ENCODE data around the gene SAMHD1.

DNA sequence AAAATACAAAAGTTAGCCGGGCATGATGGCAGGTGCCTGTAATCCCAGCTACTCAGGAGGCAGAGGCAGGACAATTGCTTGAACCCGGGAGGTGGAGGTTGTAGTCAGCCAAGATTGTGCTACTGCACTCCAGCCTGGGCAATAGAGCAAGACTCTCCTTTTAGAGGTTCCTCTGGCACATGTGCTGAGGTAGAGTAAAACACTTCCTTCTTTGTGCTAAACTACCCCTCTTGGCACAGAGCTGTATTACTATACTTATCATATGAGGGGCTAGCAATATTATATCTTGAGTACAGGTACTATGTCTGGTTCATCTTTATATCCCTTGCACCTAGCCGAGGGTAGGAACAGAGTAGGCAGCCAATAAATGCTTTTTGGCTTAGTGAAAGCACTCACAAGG, 40.2 kb upstream of the SAMHD1 start:
- TF ChIP-seq, protein P1, sequence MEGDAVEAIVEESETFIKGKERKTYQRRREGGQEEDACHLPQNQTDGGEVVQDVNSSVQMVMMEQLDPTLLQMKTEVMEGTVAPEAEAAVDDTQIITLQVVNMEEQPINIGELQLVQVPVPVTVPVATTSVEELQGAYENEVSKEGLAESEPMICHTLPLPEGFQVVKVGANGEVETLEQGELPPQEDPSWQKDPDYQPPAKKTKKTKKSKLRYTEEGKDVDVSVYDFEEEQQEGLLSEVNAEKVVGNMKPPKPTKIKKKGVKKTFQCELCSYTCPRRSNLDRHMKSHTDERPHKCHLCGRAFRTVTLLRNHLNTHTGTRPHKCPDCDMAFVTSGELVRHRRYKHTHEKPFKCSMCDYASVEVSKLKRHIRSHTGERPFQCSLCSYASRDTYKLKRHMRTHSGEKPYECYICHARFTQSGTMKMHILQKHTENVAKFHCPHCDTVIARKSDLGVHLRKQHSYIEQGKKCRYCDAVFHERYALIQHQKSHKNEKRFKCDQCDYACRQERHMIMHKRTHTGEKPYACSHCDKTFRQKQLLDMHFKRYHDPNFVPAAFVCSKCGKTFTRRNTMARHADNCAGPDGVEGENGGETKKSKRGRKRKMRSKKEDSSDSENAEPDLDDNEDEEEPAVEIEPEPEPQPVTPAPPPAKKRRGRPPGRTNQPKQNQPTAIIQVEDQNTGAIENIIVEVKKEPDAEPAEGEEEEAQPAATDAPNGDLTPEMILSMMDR (IDR thresholded peaks at IDR 0.05; ENCODE audit: low read length), result no peak
- no peak for TF ChIP-seq EZH2 (IDR thresholded peaks at IDR 0.05; ENCODE audit: borderline replicate concordance, low read length)
